NCI-H146 (cell line): Measurements from ENCODE around the gene NAV3.

Source experiments
- DNase-seq: peaks from one replicate; lab custom pipeline; 2025; lab: John Stamatoyannopoulos, UW

Gene NAV3, protein sequence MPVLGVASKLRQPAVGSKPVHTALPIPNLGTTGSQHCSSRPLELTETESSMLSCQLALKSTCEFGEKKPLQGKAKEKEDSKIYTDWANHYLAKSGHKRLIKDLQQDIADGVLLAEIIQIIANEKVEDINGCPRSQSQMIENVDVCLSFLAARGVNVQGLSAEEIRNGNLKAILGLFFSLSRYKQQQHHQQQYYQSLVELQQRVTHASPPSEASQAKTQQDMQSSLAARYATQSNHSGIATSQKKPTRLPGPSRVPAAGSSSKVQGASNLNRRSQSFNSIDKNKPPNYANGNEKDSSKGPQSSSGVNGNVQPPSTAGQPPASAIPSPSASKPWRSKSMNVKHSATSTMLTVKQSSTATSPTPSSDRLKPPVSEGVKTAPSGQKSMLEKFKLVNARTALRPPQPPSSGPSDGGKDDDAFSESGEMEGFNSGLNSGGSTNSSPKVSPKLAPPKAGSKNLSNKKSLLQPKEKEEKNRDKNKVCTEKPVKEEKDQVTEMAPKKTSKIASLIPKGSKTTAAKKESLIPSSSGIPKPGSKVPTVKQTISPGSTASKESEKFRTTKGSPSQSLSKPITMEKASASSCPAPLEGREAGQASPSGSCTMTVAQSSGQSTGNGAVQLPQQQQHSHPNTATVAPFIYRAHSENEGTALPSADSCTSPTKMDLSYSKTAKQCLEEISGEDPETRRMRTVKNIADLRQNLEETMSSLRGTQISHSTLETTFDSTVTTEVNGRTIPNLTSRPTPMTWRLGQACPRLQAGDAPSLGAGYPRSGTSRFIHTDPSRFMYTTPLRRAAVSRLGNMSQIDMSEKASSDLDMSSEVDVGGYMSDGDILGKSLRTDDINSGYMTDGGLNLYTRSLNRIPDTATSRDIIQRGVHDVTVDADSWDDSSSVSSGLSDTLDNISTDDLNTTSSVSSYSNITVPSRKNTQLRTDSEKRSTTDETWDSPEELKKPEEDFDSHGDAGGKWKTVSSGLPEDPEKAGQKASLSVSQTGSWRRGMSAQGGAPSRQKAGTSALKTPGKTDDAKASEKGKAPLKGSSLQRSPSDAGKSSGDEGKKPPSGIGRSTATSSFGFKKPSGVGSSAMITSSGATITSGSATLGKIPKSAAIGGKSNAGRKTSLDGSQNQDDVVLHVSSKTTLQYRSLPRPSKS (N-terminal part only)

DNA sequence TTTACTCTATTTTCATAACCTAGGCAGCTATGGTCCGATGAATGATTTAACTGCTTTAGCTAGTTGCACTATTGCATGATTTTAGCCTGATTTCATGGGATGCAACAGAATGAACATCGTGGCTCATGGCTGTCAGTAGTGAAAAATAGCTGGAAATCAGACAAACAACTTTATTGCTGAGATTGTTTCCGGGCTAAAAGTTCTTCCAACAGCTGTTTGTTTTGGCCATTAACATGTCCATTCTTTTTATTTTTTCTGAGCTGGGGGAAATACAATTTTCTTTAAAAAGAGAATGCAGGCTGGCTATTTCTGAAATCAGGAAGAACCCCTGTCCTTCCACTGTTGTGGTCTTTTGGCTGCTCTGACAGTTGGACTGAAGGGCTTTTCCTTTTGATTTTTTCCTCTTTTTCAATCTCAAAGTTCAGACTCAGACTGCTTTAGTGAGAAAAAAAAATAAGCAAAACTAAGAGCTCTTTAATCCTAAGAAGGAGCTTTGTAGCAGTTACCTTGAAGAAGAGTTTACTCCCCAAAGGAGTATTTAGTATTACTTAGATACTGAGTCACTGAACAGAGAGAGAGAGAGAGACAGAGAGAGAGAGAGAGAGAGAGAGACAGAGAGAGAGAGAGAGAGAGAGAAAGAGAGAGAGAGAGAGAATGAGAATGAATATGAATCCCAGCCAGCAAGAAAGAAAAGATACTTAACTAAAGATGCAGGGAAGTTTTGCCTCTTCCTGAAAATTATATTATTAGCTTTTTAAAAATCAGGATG is at the start of gene NAV3:
NAV3 (plus strand) TSS at position 312 of the 769 bp plus-strand sequence. CDS start 568 bp downstream, outside the sequence.
- DNase-seq, result no peak

DNA sequence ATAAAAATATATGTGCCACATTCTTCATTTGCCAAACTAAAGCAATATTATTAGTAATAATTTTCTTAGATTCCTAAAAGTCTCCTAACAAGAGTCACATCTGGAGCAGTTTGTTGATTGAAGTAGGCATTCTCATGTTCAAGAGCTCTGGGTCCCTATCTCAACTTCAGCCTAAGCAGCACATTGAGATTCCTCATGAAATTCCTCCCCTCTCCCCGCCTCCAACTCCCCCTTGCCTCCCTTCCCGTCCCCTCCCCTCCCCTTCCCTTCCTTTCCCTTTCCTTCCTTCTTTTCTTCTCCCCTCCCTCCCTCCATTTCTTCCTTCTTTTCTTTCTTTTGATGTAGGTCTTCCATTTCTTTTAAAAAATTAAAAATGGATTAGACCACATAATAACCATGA is 48.7 kb upstream of the NAV3 start:
- no peak for DNase-seq

DNA sequence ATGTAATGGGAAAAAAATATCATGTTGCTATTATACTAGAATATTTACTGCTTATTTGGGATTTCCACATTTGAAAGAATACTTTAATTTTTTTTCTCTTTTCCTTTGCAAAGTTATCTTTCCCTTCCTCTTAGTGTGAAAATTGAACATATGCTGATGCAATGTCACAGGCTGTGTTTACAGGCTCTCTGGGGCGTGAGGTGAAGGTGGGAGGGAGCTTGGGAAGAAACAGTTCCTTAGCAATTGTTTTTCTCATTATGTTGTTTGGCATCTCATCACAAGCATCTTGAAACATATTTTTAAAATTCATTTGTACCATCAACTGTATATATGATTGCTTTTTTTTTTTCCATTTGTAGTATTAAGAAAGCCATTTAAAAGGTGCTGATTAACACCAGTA is 47.9 kb upstream of the NAV3 start:
- DNase-seq, result no peak

DNA sequence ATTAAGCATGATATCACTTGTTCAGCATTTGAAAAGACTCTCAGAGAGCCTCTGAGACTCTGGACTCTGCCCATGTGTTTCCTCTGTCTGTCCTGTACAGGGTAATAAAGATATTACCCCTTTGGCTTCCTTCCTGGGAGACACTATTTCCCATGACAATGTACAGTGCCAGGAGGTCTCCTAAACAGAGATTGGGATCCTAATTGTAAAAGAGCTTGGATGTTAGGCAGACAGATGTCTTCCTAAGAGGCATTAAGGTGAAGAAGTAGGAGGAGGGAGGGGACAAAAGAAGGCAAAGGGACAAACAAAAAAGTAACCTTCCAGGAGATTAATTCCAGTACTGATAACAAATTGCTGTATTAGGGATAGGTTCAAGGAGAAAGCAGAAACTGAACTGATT is 45.5 kb upstream of the NAV3 start:
- no peak for DNase-seq

DNA sequence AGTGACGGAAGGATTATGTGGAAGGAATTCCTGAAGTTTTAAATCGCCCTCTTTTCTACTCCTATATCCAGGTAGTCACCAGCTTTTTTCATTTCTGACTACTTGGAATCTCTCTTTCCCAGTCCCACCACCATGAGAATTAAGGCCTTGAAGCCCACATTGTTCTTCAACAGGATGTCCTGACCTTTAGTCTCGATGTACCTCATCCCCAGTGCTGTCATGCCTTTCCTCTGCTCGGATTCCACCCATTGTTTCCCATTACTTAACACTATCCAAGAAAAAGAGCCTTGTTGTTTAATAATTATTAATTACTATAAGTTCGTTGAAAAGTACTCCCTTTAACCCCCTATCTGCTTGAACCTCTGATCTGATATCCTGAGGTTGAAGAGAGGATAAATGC is 44.0 kb upstream of the NAV3 start:
- DNase-seq, result no peak

DNA sequence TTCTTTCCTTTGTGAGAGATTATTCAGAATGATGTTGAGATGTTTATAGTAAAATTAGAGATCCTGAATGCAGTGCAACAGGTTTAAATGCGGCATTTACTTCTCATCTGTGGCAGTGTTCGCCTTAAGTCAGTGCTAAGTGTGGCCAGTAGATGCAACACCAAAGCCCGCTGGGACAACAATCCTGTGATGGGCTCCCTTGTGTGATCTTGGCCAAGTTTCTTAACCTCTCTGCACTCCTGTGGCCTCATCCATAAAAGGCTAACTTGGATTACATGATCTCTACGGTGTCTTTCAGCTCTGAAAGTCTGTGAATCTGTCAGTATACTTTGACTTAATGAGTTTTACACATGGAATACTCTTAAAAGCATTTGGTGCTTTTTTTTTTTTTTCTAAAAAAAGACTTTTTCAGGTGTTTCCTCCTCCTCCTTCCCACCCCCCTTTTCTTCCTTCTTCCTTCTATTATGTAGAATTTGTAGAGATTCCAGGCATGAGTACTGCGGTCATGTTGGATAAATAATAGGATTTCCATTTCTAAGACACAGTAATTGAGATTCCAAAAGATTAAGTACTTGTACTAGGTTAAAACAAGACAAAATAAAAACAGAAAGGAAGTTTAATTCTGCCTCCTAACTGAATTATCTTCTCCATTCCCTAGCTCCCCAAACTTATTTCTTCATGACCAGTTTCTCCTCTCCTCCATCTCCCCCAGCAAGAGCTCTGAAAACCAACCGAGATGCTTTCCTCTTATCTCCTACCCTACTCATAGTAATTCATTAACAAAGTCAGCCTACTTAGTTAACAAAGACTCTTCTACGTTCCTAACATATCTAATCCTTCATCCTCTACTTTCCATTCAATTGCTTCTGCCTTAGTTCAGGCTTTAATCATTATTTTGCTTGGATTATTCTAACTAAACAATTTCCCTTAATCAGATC is 42.2 kb upstream of the NAV3 start:
- no peak for DNase-seq

DNA sequence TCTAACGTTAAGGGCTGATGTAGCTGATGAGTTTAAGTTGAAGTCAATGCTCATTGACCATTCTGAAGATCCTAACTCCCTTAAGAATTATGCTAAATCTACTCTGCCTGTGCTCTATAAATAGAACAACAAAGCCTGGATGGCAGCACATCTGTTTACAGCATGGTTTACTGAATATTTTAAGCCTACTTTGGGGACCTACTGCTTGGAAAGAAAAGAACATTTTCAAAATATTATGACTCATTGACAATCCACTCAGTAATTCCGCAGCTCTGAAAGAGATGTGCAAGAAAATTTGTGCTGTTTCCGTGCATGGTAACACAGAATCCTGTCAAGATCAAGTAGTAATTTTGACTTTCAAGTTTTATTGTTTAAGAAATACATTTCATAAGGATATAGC is 35.0 kb upstream of the NAV3 start:
- DNase-seq, result no peak

DNA sequence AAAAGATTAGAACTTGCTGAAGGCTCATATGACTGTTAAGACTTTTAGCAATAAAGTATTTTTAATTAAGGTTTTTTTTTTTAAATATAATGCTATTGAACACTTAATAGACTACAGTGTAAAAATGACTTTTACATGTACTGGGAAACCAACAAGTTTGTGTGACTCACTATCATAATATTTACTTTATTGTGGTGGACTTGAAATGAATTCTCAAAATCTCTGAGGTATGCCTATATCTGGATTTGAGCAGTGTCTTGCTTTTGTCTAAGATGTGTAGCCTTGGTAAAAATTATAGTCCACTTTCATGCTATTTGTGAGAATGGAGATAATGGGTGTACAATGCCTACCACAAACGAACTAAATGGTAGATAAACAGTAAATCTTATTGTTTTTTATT is 33.9 kb upstream of the NAV3 start:
- no peak for DNase-seq

DNA sequence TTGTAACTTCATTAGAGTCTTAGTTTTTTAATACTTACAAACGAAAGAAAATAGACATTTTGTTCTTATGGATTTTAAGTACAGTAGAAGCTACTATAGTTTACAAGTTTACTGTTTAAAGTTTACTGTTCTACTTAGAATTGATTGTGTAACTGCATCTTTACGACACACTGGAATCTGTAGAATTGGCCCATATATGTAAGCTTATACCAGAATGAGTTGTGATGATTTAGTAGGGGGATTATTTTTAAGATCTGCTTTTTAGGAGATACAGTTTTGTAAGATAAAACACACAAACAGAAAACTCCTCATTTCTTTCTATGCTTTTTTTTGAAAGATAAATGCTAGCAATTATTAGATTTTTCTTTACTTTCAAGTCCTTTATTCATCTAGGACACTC is 30.2 kb upstream of the NAV3 start:
- DNase-seq, result no peak

DNA sequence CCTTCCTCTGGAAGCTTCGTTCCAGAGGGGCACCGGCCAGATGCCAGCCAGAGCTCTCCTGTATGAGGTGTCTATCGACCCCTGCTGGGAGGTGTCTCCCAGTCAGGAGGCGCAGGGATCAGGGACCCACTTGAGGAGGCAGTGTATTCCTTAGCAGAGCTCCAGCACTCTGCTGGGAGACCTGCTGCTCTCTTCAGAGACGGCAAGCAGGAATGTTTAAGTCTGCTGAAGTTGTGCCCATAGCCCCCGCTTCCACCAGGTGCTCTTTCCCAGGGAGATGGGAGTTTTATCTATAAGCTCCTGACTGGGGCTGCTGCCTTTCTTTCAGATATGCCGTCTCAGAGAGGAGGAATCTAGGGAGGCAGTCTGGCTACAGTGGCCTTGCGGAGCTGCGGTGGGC is 22.2 kb upstream of the NAV3 start:
- no peak for DNase-seq

DNA sequence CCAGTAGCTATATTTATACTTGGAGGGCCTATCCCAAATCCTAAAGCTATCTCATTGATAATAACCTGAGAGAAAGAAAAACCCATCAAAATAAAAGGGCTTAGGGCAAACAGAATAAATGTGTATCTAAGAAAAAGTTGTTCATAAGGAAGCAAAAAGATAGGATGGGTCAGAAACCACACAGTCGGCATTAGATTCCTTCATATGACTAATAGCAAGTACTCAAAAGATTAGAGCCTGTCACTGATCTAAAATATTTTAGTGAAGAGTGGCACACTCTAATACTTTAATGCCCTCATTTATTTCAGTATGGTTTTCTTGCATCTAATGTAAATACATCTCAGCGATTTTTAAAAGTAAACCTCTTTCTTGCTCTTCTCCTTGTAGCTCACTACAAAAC is 17.1 kb upstream of the NAV3 start:
- no peak for DNase-seq

DNA sequence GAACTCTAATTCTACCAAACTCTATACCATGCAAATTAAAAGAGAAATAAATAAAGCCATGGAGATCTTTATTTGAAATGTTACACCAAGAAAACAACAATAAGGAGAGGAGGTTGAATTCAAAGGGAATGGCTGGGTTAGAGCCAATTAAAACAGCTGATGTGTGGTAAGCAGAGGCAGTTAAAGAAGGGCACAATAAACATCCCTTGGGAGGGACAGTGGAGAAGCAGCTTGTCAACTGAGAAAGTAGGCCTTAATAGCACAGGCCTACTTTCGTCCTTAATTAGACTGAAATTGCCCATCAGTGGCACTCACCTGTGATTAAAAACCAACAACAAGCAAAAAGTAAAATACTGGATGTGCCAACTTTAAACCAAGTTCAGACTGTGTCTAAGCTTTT is 16.3 kb upstream of the NAV3 start:
- DNase-seq, result no peak

DNA sequence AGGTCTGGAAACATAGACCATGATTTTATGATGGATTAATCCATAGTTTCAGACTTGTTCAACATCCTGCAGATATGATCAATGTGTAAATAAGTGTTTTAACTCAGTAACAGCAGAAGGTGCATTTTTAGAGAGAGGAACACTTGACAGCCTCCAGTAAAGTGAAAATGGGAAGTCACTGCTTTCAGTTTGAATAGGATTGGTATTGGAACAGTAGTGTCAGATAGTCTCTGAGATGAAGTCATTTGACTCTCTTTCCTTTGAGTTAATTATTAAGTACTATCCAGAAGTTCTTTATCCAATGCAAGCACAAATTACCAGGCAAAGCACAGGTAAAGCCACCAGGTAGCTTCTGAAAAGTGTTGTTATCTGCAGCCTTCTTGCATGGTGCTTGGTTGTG is 14.5 kb upstream of the NAV3 start:
- no peak for DNase-seq

DNA sequence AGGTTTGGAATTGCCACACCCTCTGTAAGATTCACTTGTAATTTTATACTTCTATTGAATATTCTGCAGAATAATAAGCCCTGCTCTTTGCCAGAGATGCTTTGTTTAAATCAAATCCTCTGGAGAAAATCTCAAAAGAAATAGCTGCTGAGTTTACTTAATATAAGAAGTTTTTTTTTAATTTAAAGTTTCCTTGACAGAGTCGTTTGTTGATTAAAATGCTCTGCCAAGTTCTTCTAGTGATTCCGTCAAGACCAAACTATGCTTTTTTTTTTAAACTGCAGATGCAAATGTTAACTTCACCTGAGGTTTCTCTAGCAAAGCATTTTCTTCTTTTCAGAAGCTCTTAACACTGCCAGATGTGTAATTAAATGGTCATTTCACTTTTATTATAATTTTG is 13.4 kb upstream of the NAV3 start:
- no peak for DNase-seq

DNA sequence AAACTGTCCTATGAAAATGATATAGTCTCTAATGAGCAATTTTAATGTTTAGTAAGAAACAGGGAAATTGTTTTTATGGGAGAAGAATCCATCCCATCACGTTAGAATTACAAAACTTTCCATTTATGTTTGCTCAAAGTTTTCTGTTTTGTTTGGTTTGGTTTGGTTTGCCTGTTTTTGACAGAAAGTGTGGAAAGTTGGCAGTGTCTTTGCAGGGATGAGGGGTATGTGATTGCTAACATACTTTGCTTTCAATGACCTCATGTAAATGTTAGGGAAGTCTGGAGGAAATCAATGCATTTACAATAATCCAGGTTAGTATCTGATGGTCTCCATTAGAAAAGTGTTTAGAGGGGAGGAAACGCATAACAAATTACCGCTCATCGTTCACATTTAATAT is 12.3 kb upstream of the NAV3 start:
- DNase-seq, result no peak

DNA sequence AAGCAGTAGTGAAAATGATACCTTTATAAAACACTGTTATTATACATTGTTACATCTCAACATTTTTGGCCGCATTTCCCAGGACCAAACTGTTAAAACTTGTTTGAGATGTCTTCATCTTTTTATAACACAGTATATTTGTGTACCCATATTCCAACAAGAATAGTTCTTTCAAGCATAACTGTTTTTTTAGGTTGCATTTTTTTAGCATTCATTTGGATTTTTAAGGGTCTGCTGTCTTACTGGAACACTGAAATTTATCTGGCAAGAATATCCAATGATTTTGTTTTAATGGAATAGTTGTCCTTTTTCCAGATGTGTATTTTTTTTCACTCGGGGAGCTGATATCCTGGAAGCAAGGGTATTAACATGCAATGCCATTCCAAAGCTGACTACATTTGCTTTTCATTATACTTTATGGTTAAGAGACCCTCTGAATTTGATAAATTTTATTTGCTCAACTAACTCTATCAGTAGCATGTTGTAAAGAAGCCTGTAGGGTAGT is 8.9 kb upstream of the NAV3 start:
- no peak for DNase-seq

DNA sequence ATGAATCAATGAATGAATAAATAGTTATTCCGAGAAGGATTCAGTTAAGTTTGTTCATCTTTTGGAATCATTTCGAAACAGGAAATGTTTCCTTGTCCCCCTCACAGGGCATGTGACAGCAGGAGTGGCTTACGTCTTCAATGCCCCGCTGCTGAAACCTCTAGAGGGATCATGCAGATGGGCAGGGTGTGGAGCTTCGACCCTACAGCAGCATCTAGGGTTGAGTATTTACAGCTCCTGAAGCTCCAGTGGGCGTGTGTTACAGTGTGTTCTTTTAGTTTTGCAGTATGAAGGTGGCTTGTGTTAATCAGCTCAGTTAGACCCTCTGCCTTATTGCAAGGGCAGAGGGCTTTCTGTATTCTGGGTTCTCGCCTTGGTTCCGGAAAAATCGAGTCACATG is 2.6 kb downstream of the NAV3 start:
- DNase-seq, result no peak

DNA sequence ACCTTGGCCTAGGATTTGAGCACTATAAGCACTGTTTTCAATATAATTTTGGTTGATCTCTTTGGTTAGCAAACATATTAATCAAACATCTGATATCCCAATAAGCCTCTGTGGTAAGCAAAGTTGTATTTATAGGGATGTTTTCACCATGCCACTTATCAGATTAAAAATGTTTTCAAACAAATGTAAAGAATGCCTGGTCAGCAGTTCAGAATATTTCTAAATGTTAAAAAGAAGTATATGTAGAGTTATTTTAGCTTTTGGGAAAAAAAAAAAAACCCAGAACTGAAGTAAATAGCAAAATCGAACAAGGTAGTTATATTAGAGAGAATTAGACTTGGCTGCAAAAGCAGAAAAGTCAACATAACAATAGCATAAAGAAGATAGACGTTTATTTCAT is 3.9 kb downstream of the NAV3 start:
- DNase-seq, result no peak

DNA sequence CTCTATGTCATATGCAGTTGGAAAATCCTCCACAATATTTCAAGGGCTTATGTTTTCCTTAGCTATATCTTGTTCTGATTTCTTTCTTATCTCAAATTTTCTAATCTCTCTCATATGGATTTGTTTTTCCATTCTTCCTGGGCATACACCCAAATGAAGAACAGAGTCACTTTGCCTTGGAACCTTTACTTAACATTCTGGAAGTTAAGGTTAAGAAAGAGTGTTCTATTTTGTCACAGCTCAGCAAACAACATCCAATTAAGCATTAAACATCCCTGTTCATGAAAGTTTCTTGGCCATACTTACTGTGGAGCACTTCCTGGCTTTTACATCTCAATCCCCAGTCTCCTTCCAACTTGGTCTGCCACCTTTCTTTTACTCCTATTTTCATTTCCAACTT is 5.3 kb downstream of the NAV3 start:
- no peak for DNase-seq

DNA sequence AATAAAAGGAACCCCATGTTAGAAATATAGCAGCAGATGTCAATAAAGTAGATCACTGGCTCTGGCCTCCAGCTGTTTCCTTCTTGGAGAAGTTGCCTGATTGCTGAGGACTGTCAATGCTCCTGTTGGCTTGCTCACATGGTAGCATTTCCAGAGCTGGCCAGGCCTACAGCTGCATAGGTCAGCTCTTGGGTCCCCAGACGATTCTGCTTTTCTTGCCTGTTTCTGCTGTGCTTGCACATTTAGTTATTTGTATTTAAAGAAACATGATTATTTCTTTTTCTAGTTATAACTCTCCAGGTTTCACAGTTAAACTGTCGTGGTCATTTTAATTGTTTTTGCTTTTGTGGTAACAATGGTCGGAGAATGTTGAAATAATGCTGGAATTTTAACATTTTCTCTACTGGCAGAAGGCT is 7.2 kb downstream of the NAV3 start:
- DNase-seq, result no peak

DNA sequence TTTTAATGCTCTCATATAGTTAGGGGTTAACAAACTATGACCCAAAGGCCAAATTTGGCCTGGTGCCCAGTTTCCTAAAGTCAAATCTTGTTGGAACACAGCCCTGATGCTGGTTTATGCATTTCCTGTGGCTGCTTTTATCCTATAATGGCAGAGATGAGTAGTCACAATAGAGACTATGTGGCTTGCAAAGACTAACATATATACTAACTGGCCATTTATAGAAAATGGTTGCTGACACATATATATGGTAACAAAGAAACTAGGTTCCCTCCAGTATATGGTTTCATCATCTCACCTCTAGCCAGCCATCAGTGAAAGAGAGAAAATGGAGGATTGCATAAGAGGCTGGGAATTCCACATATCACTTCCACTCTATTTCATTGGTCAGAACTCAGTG is 10.8 kb downstream of the NAV3 start:
- no peak for DNase-seq
